Esophagus mucosa (tissue), 1 donor: ENCODE data around the gene AFF1. TPM values are rescaled to one million over a fixed set of nuclear protein-coding genes. Genes with fewer than 3 reads are reported as not detected.
A peak's percentile ranks its signal among the peaks of the same experiment; 100 is the strongest.
"Not testable (repeated sequence)": the region's sequence is repeated elsewhere in the genome, so short reads cannot be mapped to it uniquely, and the experiment has no call there.

Experiments
- ATAC-seq: fragments of 200-7000 bp; cut with Tn5 transposase; one replicate; pipeline ENCODE4 v1.9.1; 2020
- total RNA-seq: library from RNA; stranded (reverse); gene quantifications from one replicate; pipeline ENCODE4 v1.2.4, GENCODE V29; 2023
- donor health status: DM: yes; HTN: yes; CAD: no.

The AFF1 gene
- total RNA-seq, 1 donor from 2014 or later, result 39.8 TPM

DNA sequence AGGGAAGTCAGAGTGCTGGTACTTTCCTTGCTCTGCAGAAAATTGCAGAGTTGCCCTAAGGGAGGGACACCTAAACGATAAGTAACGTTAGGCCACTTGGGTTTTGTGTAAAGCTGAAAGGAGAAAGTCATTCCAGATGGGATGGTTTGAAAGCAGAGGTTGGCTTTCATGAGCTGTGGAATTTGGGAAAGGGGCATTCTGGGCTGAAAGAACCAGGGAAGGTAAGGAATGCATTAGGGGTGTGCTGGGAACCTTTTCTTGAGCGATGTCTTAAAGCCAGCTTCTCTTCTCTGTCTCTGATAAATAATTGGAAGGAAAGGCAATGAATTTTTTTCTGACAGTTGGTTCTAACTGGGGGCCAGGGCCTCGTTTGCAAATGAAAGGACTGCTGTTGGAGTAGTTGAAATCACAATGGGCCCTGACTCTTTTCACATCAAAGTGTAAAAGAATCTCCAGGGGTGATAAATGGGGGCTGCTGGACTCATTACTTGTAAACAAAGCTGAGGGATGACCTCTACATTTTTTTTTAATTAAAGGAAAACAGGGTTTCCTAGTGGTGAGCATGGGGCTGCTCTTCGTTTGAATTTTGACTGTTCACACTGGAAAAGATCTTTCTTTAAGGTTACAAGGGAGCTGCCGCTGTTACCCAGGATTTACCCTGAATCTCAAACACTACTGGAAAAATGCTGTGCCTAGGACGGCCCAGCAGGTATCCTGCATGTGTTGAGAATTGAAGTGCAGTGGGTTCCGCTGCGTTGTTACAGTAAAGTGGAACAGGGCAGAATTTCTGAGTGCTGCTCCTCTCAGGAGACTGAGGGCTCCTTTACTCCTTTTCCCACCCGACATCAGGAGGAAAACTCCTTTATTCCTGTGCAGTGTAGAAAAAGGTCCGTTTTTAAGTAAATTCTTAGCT, 25.0 kb downstream of the AFF1 start:
- ATAC-seq, result no peak

DNA sequence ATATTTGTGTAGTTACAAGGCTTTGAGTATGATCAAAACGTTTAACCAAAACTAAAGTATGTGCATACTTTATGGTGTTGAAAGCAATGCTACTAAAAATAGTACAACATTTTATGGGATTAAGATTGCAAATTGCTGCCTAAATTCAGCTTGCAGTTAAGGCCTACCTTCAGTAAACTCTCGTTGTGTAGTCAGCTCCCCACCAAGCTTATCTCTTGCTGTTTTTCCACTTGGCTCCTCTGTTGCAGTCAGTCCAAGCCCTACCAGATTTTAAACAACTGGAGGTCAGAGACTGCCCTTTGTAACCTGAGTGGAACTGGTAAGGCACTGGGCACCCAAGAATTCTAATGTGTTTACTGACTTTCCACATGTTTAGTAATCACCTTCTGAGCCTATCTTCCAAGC, 25.7 kb downstream of the AFF1 start:
- no peak for ATAC-seq

DNA sequence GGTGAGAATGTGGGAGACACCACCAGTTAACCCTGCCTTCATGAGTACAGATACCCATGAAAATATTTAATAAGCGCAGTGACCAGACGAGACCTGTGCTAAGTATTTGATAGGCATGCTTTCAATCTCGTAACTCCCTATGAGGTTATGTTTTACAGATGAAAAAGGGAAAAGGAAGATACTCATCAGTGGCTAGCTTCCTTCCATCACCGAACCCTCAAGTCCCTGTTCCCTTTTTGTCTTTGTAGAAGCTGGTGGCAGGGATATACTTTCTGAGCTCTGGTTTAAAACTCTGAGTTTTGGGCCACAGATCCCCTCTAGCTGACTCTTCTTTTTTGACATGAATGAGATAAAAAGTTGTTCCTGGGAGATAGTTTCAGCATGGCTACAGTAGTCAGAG, 26.3 kb downstream of the AFF1 start:
- no peak for ATAC-seq

DNA sequence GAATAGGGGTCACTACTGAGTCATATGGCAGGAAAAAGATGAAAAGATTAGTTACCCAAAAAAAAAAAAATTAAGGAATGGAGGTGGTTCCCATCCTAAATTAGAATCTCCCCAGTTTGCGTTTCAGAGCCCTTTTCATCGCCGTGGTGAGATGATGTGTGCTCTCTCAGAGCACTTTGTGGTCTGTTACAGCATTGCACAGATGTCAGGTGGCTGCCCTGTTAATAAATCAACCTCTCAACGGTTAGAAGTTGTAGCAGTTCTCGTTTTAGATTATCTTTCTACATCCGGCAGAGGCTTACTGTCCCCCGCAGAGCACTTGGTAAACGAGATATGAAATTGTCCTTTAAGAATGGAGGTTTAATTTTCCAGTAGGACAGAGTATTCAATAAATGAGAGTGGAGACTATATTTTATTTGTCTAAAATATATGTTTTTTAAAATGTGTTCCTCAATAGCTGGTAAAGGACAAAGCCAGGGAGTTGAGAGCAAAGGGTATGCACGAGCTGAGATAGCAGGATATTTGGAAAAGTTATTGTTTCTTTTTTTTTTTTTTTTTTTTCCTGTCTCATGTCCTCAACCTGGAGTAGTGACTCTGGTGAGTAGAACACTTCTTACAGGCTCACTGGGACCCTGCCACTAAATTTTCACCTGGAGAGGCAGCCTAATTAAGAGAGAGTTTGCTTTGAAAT, 26.9 kb downstream of the AFF1 start:
- no peak for ATAC-seq

DNA sequence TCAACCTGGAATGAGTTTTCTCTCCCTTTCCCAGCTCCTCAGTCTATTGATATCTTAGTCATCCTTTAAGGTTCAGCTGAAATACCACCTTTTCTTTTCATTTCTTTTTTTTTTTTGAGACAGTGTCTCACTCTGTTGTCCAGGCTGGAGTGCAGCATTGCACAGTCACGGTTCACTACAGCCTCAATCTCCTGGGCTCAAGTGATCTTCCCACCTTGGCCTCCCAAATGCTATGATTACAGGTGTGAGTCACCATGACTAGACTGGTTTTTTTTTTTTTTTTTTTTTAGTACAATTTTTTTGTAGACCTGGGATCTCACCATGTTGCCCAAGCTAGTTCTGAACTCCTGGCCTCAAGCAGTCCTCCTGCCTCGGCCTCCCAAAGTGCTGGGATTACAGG, 28.9 kb downstream of the AFF1 start:
- ATAC-seq, result peak; percentile 72

- ATAC-seq, result peak; percentile 65
Observed at GRCh38 chr4:86965019-86965976, 30.5 kb downstream of the AFF1 start.

GRCh38 chr4:86967073-86967472, 32.3 kb downstream of the AFF1 start:
- ATAC-seq, result no peak

GRCh38 chr4:86967798-86968197, 33.0 kb downstream of the AFF1 start:
- ATAC-seq, result no peak

- no peak for ATAC-seq
Observed at GRCh38 chr4:86968547-86968946, 33.7 kb downstream of the AFF1 start.

DNA sequence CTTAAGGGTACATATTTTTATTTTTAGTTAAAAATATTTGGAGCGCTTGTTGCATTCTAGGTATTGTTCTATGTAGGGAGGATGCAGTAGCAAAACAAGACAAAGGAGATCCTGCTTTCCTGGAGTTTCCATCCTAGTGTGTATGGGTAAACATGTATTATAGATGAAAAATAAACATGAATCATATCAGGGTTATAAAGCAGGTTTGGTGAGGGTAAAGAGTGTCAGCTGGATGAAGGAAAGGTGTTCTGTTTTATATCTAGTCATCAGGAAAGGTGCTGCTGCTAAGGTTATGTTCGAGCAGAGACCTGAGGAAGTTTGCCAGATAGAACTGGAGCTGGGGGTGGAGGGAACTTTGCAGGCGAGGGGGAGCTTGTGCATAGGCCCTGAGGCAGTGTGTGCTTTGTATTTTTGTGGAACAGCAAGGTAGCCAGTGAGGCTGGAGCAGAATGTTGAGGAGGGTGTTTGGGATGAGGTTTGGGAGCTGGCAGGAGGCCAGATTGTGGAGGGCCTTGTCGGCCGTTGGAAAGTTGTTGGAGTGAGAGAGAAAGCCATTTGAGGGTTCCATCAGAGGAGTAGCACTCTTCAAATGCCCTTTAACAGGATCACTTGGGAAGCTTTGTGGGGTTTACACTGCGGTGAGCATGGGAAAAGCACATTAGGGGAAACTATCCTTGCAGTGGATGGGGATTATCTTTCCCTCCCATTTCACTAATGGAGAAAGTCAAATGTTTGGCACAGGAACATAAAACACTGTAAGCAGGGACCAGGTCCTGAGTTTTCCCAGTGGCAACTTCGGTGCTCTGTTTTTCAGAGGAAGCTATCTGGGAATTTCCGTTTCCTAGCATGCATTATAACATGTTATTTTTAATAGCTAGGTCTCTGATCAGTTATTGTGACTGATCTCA, 35.9 kb downstream of the AFF1 start:
- peak; percentile 43 for ATAC-seq

GRCh38 chr4:86971355-86971683, 36.5 kb downstream of the AFF1 start:
- ATAC-seq, result no peak

GRCh38 chr4:86972997-86973396, 38.2 kb downstream of the AFF1 start:
- ATAC-seq, result peak; percentile 92

DNA sequence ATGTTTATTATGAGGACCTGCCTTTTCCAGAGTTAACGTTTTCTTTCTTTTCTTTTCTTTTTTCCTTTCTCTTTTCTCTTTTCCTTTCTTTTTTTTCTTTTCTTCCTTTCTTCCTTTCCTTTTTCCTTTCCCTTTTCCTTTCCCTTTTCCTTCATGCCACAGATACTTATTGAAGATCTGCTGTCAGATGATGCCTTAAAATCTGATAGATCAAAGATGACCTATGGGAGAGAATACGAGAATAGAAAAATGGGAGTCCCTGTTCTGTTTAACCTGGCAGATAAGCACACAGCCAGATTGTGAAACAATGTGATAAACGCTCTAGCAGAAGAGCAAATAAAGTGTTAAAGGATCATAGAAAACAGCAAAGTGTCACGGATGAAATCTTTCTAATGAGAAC, 38.9 kb downstream of the AFF1 start:
- ATAC-seq, result no peak

DNA sequence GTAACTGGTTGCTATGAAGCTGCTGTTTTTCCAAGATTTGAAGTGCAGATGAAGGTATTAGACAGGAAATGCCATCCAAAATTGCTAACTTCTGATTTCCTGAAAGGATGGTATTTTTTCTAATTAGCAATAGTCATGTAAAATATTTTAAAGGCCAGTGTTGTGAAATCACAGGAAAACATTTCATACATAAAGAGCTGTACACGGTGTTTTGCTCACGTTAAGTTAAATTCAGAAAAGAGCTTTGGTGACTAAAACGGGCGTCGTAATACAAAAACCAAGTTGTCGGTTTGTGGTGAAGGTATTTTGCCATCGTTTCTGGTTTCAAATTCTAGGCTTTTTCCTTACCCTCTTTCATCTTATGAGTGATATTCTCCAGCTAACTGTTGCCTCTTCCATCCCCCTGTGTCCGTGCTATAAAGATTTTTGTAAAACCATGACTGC, 39.8 kb downstream of the AFF1 start:
- no peak for ATAC-seq

DNA sequence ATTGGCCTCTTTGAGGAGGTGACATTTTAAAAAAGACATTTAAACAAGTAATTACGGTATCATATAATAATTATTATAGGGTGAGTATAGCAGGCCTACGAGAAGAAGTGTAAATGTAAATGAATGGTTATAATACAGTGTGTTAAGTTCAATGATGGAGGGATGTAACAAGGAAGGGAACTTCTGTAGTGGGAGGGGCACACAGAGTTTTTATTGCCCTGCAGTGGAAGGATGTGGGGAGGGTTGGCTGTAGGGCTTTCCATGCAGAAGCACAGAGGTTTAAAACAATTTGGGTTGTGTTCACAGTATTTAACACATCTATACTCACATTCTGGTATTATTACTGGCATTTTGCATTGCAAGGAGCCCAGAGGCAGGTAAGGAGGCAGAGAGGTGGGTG, 41.1 kb downstream of the AFF1 start:
- no peak for ATAC-seq

GRCh38 chr4:86976801-86977485, 42.1 kb downstream of the AFF1 start:
- peak; percentile 50 for ATAC-seq

GRCh38 chr4:86977621-86978184, 42.9 kb downstream of the AFF1 start:
- ATAC-seq, result peak; percentile 88

DNA sequence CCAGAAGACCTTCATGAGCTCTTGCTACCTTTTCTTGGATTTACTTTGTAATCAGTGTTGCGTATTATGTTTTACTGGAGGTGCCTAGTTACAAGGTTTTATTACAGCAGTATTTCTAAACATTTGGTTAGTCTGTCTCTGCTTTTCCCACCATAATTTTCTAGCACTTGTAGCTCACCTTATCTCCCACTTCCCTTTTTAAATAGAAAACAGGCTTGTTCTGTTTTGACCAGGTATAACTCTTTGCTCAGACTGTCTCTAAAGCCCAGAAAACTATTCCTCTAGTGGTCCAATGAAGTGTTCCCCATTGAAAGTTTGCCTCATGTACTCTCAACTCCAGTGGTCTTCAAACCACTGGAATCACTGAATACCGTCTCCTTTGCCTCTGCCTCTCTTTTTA, 43.9 kb downstream of the AFF1 start:
- ATAC-seq, result no peak

GRCh38 chr4:86980230-86980629, 45.4 kb downstream of the AFF1 start:
- no peak for ATAC-seq

DNA sequence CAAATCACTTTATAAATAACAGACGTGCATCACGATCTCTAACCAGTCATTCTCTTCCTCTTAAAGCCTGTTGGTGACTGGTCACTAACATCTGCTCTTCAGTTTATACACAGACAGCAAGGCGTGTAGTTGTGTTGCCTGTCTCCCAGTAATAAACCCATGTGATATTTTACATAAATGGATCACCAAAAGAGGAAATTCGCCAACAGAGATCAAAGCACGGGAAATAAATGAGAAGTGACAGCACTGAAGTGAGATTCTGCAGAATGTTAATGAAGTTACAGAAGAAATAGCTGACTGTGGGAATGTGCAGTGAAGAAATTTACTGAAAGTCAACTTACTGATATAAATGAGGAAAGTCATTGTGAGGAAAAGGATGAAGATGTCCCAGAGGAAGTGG, 47.0 kb downstream of the AFF1 start:
- ATAC-seq, result no peak

DNA sequence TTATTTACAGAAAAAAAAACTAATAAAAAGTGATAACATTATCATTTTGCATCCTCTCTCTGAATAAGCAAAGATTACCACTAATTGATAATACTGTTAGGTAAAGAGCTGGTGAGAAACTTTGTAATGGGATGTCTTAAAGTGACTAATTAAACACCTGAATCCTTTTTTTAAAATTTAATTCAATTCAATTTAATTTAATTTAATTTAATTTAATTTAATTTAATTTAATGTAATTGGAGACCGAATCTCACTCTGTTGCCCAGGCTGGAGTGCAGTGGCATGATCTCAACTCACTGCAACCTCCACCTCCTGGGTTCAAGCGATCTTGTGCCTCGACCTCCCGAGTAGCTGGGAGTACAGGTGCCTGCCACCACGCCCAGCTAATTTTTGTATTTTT, 51.0 kb downstream of the AFF1 start:
- ATAC-seq, result not testable (repeated sequence)
